ENCODE data around the gene TIAL1. TPM values are rescaled to one million over a fixed set of nuclear protein-coding genes. Genes with fewer than 3 reads are reported as not detected.

The TIAL1 gene
- total and polyA plus RNA-seq, 10 of the 15 experiments (the other 5 are each of a cell fraction or from before 2014, with no cell fraction given) = 26.0 to 159 (median 62.8) TPM

- intact Hi-C loops (cut with micrococcal nuclease; ENCODE audit: unreplicated experiment) (loop anchor here (2.0 to 5.0 kb wide), 4 partner anchors 54 to 336 kb away; partner anchors contain the start of genes GRK5 and TIAL1), in situ Hi-C loops (cut with MboI) (no loop called here)
- 2% methylated on average over 37 of the region's 78 CpGs for WGBS (ENCODE audit: insufficient coverage, insufficient replicate concordance, low lambda C conversion rate, missing lambda C conversion rate)
- ATAC-seq (peak; percentile 49), DNase-seq (ENCODE audit: low read depth, low spot score) (no peak), FAIRE-seq (no peak)
- H3K4me2 ChIP-seq (ENCODE audit: control insufficient read depth, insufficient read depth) = peak overlapping the region; percentile 84; the same call in 1 of the 2 replicates
- peaks cover 42% of the 10 kb centered on the region for H3K79me2 ChIP-seq (ENCODE audit: control insufficient read depth, insufficient read depth, low read length)
- RAD21 ChIA-PET (ENCODE audit: unreplicated experiment) = interaction anchor here (1.0 to 5.3 kb wide), 12 partner anchors 13 to 344 kb away, joined by 3 to 55 read pairs (median 8); partner anchors contain the start of genes BAG3, GRK5 and TIAL1
- peaks cover 3% of the 10 kb centered on the region; the same call in 1 of the 2 replicates for H4K20me1 ChIP-seq (ENCODE audit: control insufficient read depth, insufficient read depth)
- no TSS peak for BruUV-seq (replicated peaks)
- POLR2A ChIA-PET = interaction anchor here (0.6 to 4.0 kb wide), 10 partner anchors 13 to 367 kb away, joined by 3 to 24 read pairs (median 4); partner anchors contain the start of gene TIAL1
- H3K27ac ChIP-seq (ENCODE audit: control insufficient read depth, insufficient read depth) = peak overlapping the region; percentile 59
- H3K9me3 ChIP-seq (replicated peaks; ENCODE audit: control insufficient read depth, insufficient read depth, low read length) = no peaks in the 10 kb centered on the region
- H3K27me3 ChIP-seq (replicated peaks in 1 of 2; ENCODE audit: control insufficient read depth in 2 of 2, insufficient read depth in 2 of 2, low read length in 1 of 2) = no peaks in the 10 kb centered on the region
- peak overlapping the region; percentile 55 for H3K9ac ChIP-seq (ENCODE audit: control insufficient read depth, insufficient read depth, low read length)
- peak overlapping the region; percentile 84 for H3K4me3 ChIP-seq
- H3K36me3 ChIP-seq (ENCODE audit: control insufficient read depth in 2 of 2, insufficient read depth in 2 of 2, low read length in 1 of 2) = no peaks in the 10 kb centered on the region
- H3K4me1 ChIP-seq (ENCODE audit: control insufficient read depth, insufficient read depth, low read length) = peaks cover 18% of the 10 kb centered on the region
- peak overlapping the region; percentile 71 for H2AFZ ChIP-seq (ENCODE audit: control insufficient read depth, low read depth, low read length)
- SMC1A ChIA-PET (ENCODE audit: uncharacterized antibody, unreplicated experiment) = interaction anchor here (0.5 to 3.3 kb wide), 15 partner anchors 13 to 423 kb away, joined by 3 to 16 read pairs (median 4); no protein-coding TSS in a partner anchor
- CTCF ChIA-PET = interaction anchor here (0.7 to 5.1 kb wide), 32 partner anchors 8 to 344 kb away, joined by 3 to 45 read pairs (median 5); partner anchors contain the start of genes BAG3, GRK5 and TIAL1
- TF ChIP-seq ATF7 (IDR thresholded peaks at IDR 0.05; ENCODE audit: low read depth) (no peak), ETV6 (conservative IDR thresholded peaks at IDR 0.05 in 1 of 2, IDR thresholded peaks at IDR 0.05 in 1 of 2; ENCODE audit: borderline replicate concordance in 1 of 2, low read depth in 1 of 2) (peak in 1 of 2 experiments; percentile 6; a peak in 1 of 4 replicates), NFIC (IDR thresholded peaks at IDR 0.05; ENCODE audit: low read depth, low read length) (no peak), SIN3A (IDR thresholded peaks at IDR 0.05; ENCODE audit: low read depth, low read length) (peak; percentile 0; the same call in 1 of the 2 replicates), ZNF207 (IDR thresholded peaks at IDR 0.05; ENCODE audit: borderline replicate concordance) (0 out of 2 replicates have a peak, but pooled peaks have one; percentile 47), ZNF24 (IDR thresholded peaks at IDR 0.05) (peak; percentile 77), ZNF687 (IDR thresholded peaks at IDR 0.05) (peak; percentile 45), HCFC1 (IDR thresholded peaks at IDR 0.05; ENCODE audit: low read length) (no peak), WRNIP1 (IDR thresholded peaks at IDR 0.05; ENCODE audit: borderline replicate concordance, low read depth, low read length) (no peak), CTCF (IDR thresholded peaks at IDR 0.05 in 2 of 3, conservative IDR thresholded peaks at IDR 0.05 in 1 of 3; ENCODE audit: control insufficient read depth in 2 of 3, extremely low read depth in 1 of 3, insufficient read depth in 1 of 3, low read depth in 3 of 3, low read length in 3 of 3) (peak; percentile 48 to 70 (median 66)), NFYB (IDR thresholded peaks at IDR 0.05; ENCODE audit: insufficient read depth, low read depth, low read length) (no peak), POLR2AphosphoS2 (IDR thresholded peaks at IDR 0.05; ENCODE audit: low read depth, low read length) (no peak), SPI1 (IDR thresholded peaks at IDR 0.05; ENCODE audit: borderline replicate concordance, insufficient read depth, low read depth, low read length) (no peak), KAT2A (conservative IDR thresholded peaks at IDR 0.05; ENCODE audit: control insufficient read depth, low read depth, low read length) (no peak), ESRRA (IDR thresholded peaks at IDR 0.05; ENCODE audit: low read length) (no peak), MYB (IDR thresholded peaks at IDR 0.05; ENCODE audit: borderline replicate concordance, low read depth, low read length) (no peak)
Observed at GRCh38 chr10:119542988-119543813, 53.6 kb downstream of the TIAL1 start.
